ENCODE data around the gene HSPG2.
"Not testable (repeated sequence)": the region's sequence is repeated elsewhere in the genome, so short reads cannot be mapped to it uniquely, and the experiment has no call there.

HSPG2 gene

DNA sequence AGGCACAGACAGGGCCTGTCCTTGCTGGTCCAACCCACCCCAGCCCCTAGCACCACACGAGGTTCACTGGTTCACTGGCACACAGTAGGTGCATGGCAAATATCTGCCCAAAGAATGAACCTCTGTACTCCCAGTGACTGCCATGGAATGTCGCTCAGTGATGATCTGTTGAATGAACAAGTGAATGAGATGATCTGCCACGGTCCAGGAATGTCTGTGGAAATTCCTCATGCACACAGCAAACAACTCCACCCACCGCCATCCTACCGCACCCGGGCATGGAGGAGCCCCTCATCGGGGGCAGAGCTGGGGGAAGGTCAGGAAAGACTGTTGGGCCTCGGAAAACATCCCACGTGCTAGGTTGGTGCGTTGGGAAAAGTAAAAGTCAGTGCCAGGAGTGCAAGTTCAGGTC lies 1.7 kb downstream of the HSPG2 start:
- no peak for DNase-seq (ENCODE audit: low read depth in 4 of 4, low spot score in 1 of 4)

DNA sequence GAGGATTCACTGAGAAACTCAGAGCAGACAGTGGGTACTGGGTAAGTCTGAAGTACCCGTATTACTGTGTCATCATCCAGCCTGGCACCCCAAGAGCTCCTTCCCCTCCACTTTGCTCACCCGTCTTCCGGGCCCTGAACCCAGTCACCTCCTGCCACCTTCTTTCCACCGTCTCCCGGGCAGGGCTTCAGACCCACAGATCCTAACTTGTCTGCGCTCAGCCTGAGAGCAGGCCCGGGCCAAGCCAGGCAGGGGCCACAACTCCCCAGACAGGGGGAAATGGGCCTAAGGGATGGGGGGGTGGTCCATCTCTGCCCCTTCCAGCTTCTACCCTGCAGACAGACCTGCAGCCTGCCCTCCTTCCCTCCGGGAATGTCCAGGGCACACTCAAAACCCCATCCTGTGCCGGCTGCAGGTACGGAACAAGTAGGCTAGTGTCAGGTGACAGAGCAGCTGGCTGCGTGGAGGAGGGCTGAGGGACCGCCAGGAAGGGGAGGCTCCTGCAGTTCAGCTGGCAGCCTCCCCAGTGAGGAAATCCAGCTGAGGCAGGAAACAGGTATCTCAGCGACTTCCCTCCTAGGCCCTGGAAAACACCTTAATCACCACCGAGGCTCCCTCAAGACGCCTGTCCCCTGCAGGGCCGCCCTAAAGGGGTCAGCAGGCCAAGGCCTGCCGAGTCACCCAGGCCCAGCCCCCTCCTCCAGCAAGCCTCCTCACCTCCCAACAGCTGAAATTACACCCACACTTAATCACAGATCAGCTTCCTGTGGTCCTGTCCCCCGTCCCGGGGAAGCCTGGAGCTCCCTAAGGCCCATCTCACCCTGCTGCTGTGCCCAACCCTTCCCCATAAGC lies 3.5 kb downstream of the HSPG2 start:
- DNase-seq (ENCODE audit: low read depth in 4 of 4, low spot score in 1 of 4), result no peak

DNA sequence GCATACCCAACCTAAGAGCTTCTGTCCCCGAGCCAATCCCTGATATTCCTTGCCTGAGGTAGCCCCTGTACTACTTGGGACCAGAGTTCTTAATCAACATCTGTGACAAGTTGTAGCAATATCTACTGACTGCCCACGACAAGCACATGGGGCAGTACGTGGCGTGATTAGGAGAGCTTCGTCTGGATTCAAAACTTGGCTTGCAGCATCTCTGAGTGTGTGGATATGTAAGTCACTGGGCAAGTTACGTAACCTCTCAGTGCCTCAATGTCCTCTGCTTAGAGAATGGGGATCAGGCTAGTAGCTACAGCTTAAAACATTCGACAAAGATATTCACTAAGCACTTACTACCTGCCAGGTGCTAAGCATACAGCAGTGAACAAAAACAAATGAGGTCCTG lies 5.0 kb downstream of the HSPG2 start:
- no peak for DNase-seq (ENCODE audit: low read depth in 4 of 4, low spot score in 1 of 4)

DNA sequence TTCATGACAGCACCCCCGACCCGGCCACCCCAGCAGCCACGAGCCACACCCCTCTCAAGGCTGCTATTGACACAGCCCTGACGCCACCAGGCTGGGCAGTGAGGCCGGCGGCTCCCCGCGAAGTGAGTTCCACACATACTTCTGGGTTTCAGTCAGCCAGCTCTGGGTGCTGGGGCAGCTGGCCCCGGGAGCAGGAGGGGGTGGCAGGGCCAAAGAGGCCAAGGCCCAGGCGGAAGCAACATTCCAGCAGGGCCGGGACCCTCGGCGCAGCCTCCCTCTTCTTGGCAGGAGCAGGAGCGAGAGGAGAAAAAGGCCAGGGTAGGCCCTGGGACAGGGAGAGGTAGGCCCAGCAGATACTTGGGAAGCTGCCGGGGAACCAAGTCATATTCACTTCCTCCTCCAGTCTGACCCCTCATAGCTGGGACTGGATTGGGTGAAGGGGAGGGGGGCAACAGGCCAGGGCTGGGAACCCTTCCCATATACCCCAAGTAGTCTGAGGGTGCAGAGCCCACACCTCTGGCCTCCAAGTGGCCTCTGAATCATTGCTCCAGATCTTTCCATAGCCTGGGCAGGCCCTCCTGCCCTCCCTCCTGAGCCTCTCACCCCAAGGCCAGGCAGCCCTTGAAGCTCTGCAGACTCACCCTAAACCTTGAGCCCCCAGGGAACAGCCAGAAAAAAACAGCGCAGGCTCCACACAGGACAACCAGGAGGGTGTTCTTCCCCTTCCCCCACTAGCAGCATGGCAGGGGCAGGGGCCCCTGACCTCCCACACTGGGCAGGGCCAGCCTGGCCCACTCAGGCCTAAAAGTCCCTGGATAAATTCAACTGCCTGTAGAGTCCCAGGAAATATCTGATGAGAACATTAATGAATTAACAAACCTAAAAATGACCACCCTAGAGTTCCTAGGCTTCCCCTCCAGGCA lies 5.7 kb downstream of the HSPG2 start:
- no peak for DNase-seq (ENCODE audit: low read depth in 4 of 4, low spot score in 1 of 4)

DNA sequence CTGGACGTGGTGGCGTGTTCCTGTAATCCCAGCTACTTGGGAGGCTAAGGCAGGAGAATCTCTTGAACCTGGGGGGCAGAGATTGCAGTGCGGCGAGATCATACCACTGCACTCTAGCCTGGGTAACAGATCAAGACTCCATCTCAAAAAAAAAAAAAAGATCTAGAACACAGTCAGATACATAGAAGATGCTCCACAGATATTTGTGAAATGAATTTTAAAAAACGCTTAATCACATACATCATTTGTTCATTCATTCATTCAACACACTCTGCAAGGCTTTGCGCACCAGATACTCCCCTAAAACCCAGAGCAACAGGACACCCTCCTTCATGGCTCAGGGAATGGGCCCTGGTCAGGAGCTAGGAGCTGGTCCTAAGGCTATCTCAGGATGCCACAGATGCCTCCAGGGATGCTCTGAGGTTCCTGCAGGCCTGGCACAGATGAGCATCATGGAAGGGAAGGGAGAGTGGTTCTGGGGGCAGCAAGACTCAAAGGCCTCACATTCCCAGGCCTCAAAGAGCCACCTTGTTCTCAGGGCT lies 6.4 kb downstream of the HSPG2 start:
- DNase-seq (ENCODE audit: low read depth in 4 of 4, low spot score in 1 of 4), result no peak

DNA sequence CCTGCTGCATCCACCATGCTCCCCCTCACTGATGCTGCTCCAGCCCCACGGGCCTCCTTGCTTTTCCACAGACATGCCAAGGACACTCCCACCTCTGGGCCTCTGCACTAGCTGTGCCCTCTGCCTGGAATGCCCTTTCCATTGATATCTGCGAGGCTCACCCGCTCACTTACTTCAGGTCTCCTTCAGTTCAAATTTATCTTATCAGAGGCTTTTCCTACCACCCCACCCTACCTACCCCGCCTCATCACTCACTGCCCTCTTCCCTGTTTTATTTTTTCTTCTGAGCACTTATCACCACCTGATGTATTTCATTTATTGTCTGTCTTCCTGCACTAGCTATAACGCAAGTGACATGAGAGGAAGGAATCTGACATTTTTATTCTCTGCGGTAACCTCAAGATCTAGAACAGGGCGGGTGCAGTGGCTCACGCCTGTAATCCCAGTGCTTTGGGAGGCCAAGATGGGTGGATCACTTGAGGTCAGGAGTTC lies 7.0 kb downstream of the HSPG2 start:
- no peak for DNase-seq (ENCODE audit: low read depth in 4 of 4, low spot score in 1 of 4)

DNA sequence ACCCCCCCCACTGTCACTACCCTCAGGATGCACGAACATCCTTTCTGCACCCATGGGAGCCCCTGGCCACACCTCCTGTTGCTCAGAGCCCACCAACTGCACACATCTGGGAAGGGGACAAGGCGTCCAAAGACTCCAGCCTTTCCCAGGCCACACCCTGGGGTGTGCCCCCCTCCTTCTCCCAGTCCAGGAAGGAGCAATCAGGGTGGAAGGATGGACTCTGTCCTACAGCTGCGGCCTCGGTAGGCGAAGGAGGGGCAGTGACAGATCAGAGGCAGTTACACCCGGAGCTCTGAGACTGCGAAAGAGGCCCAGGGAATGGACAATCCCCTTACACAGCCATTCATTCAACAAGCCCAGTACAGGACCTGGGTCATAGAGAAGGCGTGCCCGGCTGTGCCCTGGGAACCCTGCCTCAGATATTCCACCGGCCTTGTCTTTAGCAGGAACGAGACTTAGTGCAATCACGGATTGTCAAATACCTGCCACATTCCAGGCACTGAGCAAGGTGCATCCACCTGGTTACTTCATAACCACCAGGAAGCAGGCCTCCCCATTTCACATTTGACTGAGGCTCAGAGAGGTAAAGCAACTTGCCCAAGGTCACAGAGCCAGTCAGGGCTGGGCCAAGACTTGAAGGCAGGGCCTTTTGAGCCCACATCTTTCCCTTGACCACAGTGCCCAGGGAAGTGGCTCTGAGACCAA lies 9.4 kb downstream of the HSPG2 start:
- DNase-seq (ENCODE audit: low read depth in 4 of 4, low spot score in 1 of 4), result no peak

DNA sequence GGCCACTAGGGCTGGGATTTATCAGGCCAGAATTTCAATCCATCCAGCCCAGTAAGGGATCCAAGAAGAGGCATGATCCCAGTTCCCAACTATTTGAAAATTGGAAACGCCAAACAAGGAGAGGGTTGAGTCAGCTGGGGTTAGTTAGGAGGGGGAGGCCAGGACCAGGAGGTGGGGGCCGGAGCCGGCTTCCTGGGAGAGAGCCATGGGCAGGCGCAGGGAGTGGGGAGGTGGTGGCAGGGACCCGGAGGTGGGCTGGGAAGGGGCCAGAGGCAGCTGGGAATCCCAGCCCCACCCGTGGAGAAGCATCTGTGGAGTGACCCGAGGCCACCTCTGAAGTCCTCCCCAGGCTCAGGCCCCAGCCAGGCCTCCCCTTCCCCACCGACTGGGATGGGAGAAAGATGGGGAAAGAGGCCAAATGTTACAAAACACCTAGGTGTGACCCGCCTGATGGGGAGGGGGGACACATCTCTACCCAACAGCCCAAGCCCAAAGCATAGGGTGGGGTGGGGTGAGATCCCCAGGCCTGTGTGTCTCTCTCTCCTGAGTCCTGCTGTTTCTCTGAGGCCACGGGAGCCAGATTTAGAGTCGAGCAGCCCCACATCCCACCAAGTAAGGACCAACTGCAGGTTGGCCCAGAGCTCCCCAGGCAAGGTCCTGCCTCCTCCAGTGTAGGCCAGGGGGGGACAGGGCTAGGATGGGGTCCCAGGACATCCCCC lies 10.1 kb downstream of the HSPG2 start:
- DNase-seq (ENCODE audit: low read depth in 4 of 4, low spot score in 1 of 4), result no peak

DNA sequence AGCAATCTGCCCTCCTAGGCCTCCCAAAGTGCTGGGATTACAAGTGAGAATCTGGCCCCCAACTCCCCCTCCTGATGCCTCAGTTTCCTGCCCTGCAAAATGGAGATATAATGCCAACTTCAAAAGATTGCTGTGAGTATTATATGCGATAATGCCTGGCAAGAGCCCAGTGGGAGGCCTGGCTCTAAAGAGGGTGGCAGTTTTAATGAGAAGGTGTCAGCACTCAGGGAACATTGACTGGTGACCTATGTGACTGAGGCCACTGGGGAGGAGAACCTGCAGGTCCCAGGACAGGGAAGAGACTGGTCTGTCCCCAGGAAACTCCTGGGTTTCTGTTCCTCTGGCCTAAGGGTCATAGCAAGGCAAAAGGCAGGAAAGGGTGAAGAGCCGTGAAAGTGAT lies 11.0 kb downstream of the HSPG2 start:
- no peak for DNase-seq (ENCODE audit: low read depth in 4 of 4, low spot score in 1 of 4)

DNA sequence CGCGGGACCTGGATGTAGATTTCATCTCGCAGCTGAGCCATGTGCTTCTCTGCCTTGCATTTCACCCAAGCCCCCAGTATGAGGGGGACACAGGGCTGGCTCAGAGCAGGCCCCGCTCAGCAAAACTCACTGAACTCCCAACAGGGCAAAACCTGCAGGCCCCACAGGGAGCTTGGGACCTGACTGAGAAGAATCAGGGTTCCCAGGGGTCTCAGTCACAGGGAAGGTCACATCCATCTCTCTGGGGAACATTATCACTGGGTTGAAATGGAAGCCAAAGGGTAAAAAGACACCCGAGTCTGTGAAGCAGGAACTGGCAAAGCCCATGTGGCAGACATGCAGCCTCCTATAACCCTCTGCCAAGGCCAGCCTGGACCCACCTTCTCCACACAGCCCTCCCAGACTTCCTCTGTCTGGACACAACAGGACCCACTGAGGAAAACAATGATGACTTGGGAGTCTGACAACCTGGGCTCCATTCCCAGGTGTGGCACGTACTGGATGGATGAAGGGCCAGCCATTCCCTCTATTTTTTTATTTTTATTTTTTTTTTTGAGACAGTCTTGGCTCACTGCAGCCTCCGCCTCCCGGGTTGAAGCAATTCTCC lies 11.7 kb downstream of the HSPG2 start:
- no peak for DNase-seq (ENCODE audit: low read depth in 4 of 4, low spot score in 1 of 4)

DNA sequence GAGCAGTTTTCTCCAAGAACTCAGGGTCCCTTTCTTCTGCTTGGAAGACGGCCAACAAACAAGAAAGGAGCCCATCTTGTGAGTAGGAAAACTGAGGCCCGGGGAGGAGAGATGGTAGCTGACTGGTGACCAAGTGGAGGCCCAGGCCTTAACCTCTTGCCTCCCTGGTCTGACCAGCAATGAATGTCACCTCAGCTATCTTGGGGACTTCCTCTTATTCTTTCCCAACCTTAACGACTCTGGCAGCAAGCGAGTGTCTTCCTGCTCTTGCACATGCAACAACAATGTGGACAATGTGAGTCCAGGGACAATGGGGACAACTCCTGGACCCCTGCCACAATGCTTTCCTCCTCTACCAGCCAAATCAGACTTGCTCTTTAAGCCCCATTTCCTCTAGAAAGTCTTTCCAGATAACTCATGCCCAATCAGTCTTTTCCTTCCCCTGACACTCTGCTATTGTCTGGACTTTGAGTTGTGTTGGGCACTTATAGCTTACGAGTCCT lies 12.6 kb downstream of the HSPG2 start:
- DNase-seq (ENCODE audit: low read depth in 4 of 4, low spot score in 1 of 4), result no peak

DNA sequence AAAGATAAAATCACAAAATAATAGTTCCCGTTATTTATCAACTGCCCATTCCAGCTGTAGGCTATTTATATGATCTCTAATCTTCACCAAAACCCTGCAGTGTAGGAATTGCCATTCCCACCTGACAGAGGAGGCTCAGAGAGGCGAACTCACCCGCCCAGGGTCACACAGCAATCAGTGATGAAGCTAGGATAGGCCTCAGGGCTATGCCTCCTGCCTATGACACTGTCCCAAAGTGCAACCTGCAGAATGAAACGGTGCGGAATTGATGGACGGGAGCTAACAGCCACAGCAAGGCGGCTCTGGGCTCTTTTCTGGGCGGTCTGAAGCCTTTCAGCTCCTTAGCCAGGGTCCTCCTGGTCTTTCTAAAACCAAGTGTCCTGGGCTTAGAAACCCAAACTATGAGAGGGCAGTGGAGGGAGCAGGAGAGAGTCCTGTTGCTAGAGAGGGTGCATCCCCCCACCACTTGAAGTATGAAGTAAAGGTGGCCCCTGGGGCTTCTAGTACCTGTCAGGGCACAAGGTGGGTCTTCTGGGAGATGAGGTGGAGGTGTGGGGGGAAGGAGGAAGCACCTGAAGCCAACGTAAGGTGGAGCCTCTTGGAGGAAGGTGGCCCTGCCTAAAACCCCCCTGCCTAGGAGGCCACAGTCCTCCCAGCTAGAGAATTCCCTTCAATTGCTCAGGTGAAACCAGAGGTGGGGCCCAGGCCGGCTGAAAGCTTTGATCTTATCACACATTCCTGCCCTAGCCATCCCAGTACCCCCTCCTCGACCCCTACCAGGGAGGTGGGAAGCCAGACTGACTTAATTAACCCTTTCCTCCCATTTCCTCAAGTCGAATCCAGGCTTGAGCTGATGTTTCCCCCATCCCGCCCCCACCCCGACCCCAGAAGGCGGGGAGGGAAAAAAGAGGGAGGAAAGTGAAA lies 14.8 kb downstream of the HSPG2 start:
- no peak for DNase-seq (ENCODE audit: low read depth in 4 of 4, low spot score in 1 of 4)

DNA sequence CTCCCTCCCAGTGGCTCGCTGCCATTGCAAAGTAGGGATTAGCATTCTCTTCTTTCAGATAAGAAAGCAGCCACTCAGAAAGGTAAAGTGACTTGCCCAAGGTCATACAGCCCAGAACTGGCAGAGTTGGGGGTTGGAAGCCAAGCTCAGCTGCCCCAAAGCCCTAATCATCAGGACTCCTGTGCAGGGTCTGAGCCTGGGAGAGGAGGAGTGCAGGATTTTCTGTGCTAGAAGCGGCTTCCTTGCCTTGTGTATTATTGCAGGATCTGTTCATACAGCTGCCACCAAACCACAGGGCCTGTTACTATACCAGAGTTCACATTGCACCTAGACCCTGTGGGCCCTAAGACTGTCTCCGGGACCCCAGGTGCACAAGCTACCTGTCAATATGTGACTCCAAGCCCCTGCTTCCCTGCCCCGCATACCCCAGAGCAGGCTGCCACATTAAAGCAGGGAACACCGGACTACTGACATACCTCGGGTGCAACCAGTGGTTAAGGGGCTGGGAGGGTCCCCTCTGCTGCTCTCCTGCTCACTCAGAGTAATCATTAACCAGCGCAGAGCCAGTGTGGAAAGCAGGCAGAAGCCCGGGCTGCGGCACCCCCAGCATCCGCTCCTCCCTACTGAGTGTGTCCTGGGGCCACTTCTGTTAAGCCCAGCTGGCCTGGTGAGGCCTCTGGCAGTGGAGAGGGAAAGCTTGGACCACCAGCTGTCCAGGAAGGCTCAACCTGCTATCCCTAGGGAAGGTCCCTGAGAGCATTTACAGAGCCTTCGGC lies 15.8 kb downstream of the HSPG2 start:
- no peak for DNase-seq (ENCODE audit: low read depth in 4 of 4, low spot score in 1 of 4)

DNA sequence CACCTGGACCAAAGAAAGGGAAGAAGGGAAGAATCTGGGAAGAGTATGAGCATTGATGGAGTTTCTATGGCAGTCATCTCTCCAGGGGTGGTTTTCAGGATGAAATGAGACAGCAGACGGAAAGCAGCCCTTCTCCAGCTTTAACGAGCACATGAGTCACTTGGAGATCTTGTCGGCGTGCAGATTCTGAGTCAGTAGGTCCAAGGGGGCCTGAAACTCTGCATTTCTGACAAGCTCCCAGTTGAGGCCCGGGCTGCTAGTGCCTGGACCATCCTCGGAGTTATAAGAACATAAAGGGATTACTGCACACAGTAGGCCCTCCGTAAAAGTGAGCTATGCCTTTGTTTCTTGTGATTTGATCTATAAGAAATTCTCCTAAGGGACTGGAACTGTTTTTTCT lies 17.6 kb downstream of the HSPG2 start:
- no peak for DNase-seq (ENCODE audit: low read depth in 4 of 4, low spot score in 1 of 4)

DNA sequence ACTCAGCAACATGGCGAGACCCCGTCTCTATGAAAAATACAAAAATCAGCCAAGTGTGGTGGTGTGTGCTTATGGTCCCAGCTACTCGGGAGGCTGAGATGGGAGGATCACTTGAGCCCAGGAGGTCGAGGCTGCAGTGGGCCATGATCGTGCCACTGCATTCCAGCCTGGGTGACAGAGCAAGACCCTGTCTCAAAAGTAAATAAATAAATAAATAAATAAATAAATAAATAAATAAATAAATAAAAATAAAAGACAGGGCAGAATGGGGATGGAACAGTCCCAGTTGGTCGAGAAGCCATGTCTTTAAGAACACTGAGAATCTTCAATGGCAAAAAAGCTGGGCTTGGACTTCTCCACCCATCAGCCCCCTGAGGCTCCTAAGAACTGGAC lies 19.9 kb downstream of the HSPG2 start:
- not testable (repeated sequence) for DNase-seq (ENCODE audit: low read depth in 4 of 4, low spot score in 1 of 4)

DNA sequence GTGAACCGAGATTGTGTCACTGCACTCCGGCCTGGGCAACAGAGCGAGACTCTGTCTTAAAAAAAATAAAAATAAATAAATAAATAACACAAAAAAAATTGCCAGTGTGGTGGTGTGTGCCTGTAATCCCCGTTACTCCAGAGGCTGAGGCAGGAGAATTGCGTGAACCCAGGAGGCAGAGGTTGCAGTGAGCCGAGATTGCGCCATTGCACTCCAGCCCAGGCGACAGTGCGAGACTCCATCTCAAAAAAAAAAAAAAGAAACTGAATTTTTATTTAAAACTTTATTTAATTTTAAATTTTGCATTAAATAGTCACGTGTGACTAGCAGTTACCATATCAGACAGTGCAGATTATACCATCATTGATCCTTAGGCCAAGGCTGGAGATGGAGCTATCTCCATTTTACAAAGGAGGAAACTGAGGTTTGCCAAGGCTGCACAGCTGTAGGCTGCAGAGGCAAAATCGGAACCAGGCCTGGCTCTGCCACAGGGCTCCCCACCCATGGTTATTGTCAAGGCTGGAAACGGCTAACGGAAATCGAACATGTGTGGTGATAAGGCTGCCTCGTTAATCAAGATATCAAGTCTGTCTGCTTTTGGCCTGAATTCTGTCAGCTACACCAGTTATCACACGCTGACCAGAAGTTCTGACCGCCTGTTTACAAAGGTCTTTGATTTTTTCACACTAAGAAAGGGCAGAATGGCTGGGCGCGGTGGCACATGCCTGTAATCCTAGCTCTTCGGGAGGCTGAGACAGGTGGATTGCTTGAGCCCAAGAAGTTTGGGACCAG lies 20.5 kb downstream of the HSPG2 start:
- DNase-seq (ENCODE audit: low read depth in 4 of 4, low spot score in 1 of 4), result no peak

Measured in stimulated activated CD4-positive, alpha-beta T cell treated with anti-CD3 and anti-CD28 coated beads, Interleukin-1b, Interleukin-23, amount 100 ng/mL, for 24 hours (primary cell).